ENCODE results near the gene RECQL5. TPM values are rescaled to one million over a fixed set of nuclear protein-coding genes. Genes with fewer than 3 reads are reported as not detected.

RECQL5 gene
- total and polyA plus RNA-seq, 4 donors, result 16.4 to 32.5 (median 29.8) TPM

DNA sequence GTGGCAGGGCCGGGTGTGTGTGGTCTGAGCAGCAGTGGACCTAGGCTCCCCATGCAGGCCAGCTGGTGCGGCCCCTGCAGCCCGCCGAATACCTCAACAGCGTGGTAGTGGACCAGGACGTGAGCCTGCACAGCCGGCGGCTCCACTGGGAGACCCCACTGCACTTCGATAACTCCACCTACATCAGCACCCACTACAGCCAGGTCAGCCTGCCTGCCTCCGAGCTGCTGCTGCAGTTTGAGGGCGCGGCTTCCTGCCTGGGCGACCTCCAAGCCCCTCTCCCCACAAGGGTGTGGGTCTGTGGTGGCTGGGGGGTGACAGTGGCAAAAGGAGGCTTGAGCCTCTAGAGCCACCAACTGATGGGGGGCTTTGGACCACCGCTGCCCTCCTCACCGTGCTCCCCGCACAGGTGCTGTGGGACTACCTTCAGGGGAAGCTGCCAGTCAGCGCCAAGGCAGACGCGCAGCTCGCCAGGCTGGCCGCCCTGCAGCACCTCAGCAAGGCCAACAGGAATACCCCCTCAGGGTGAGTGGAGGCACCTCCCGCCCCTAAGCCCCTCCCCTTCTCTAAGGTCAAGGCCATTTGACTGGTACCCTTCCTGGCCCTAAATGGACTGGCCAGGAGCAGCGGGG lies 42.1 kb downstream of the RECQL5 start:
- no peak for ATAC-seq (ENCODE audit: insufficient read depth, low FRiP score)
- H3K4me3 ChIP-seq, result no peak overlapping the region
- no peak for DNase-seq
- H3K27me3 ChIP-seq (ENCODE audit: control insufficient read depth in 3 of 3, insufficient read depth in 3 of 3, low read length in 2 of 3), result no peaks in the 10 kb centered on the region
- H3K4me1 ChIP-seq (ENCODE audit: control insufficient read depth in 5 of 5, insufficient read depth in 5 of 5, low read length in 5 of 5), result no peaks in the 10 kb centered on the region
- peaks cover 0 to 55% (median 8%) of the 10 kb centered on the region in 4 donors for H3K36me3 ChIP-seq (ENCODE audit: control insufficient read depth in 4 of 4, insufficient read depth in 4 of 4, low read length in 4 of 4)
- 86 to 95% methylated on average over 21 to 23 of the region's 23 CpGs for WGBS, 2 donors
- TF ChIP-seq, protein P1, sequence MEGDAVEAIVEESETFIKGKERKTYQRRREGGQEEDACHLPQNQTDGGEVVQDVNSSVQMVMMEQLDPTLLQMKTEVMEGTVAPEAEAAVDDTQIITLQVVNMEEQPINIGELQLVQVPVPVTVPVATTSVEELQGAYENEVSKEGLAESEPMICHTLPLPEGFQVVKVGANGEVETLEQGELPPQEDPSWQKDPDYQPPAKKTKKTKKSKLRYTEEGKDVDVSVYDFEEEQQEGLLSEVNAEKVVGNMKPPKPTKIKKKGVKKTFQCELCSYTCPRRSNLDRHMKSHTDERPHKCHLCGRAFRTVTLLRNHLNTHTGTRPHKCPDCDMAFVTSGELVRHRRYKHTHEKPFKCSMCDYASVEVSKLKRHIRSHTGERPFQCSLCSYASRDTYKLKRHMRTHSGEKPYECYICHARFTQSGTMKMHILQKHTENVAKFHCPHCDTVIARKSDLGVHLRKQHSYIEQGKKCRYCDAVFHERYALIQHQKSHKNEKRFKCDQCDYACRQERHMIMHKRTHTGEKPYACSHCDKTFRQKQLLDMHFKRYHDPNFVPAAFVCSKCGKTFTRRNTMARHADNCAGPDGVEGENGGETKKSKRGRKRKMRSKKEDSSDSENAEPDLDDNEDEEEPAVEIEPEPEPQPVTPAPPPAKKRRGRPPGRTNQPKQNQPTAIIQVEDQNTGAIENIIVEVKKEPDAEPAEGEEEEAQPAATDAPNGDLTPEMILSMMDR (IDR thresholded peaks at IDR 0.05; ENCODE audit: control extremely low read depth, extremely low read depth), result no peak
- H3K27ac ChIP-seq (ENCODE audit: low read depth in 1 of 2, low read length in 1 of 2), result no peak overlapping the region
- H3K9ac ChIP-seq (ENCODE audit: insufficient read depth in 1 of 2, low read length in 2 of 2), result no peak overlapping the region
- H3K9me3 ChIP-seq (ENCODE audit: control insufficient read depth in 4 of 4, insufficient read depth in 3 of 4, low read length in 3 of 4), result no peaks in the 10 kb centered on the region

DNA sequence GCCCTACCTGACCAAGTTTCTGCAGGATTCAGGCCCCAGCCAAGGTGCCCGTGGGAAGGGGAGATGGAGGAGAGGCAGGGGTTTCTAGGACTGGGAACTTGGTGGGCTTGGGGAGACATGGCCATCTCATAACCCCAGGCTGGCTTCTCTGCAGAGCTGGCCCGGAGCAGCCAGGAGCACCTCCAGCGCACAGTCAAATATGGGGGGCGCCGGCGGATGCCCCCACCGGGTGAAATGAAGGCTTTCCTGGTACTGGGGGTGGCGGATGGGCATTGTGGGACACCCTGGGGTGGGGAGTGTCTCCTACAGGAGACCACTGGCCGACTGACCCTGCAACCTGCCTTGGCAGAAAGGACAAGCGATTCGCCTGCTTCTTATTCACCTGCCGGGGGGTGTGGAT lies 42.9 kb downstream of the RECQL5 start:
- no peak for ATAC-seq (ENCODE audit: insufficient read depth, low FRiP score)
- no peak for DNase-seq
- H3K27me3 ChIP-seq (ENCODE audit: control insufficient read depth in 3 of 3, insufficient read depth in 3 of 3, low read length in 2 of 3), result no peaks in the 10 kb centered on the region
- WGBS, 2 donors, result 92 to 96% methylated on average over 12 of the region's 12 CpGs
- H3K4me3 ChIP-seq, result no peak overlapping the region
- peaks cover 0 to 63% (median 8%) of the 10 kb centered on the region in 4 donors for H3K36me3 ChIP-seq (ENCODE audit: control insufficient read depth in 4 of 4, insufficient read depth in 4 of 4, low read length in 4 of 4)
- H3K27ac ChIP-seq (ENCODE audit: low read depth in 1 of 2, low read length in 1 of 2), result no peak overlapping the region
- H3K9ac ChIP-seq (ENCODE audit: insufficient read depth in 1 of 2, low read length in 2 of 2), result no peak overlapping the region
- TF ChIP-seq, protein P1 (IDR thresholded peaks at IDR 0.05; ENCODE audit: control extremely low read depth, extremely low read depth), result no peak
- H3K4me1 ChIP-seq (ENCODE audit: control insufficient read depth in 5 of 5, insufficient read depth in 5 of 5, low read length in 5 of 5), result no peaks in the 10 kb centered on the region
- H3K9me3 ChIP-seq (ENCODE audit: control insufficient read depth in 4 of 4, insufficient read depth in 3 of 4, low read length in 3 of 4), result no peaks in the 10 kb centered on the region

DNA sequence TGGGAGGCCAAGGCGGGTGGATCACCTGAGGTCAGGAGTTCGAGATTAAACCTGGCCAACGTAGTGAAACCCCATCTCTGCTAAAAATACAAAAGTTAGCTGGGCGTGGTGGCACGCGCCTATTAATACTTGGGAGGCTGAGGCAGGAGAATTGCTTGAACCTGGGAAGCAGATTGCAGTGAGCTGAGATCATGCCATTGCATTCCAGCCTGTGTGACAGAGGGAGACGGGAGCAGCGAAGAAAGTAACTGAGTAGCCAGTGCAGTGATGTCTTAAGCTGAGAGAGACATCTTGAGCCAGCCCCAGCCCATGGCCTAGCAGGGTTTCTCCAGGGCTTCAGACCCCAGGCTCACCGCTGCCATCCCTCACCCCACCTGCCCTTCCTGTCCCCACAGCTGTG lies 43.6 kb downstream of the RECQL5 start:
- no peaks in the 10 kb centered on the region for H3K4me1 ChIP-seq (ENCODE audit: control insufficient read depth in 5 of 5, insufficient read depth in 5 of 5, low read length in 5 of 5)
- DNase-seq (no peak), ATAC-seq (ENCODE audit: insufficient read depth, low FRiP score) (no peak)
- H3K27ac ChIP-seq (ENCODE audit: low read depth in 1 of 2, low read length in 1 of 2), result no peak overlapping the region
- WGBS, 2 donors, result 93 to 95% methylated on average over 9 of the region's 9 CpGs
- no peaks in the 10 kb centered on the region for H3K9me3 ChIP-seq (ENCODE audit: control insufficient read depth in 4 of 4, insufficient read depth in 3 of 4, low read length in 3 of 4)
- peaks cover 0 to 65% (median 9%) of the 10 kb centered on the region in 4 donors for H3K36me3 ChIP-seq (ENCODE audit: control insufficient read depth in 4 of 4, insufficient read depth in 4 of 4, low read length in 4 of 4)
- no peak overlapping the region for H3K4me3 ChIP-seq
- no peaks in the 10 kb centered on the region for H3K27me3 ChIP-seq (ENCODE audit: control insufficient read depth in 3 of 3, insufficient read depth in 3 of 3, low read length in 2 of 3)
- H3K9ac ChIP-seq (ENCODE audit: insufficient read depth in 1 of 2, low read length in 2 of 2), result no peak overlapping the region
- TF ChIP-seq, protein P1 (IDR thresholded peaks at IDR 0.05; ENCODE audit: control extremely low read depth, extremely low read depth), result no peak

Measured in lung (tissue), 12 donors.